ENCODE data around the gene FOXF2. TPM values are rescaled to one million over a fixed set of nuclear protein-coding genes. Genes with fewer than 3 reads are reported as not detected.

The FOXF2 gene
- total RNA-seq, 1 experiment from 2014 or later: 16.4 TPM

- no peak for DNase-seq (ENCODE audit: extremely low read depth, low read depth)
These were observed 49.1 kb downstream of the FOXF2 start for GRCh38 chr6:1438471-1438881.

DNA sequence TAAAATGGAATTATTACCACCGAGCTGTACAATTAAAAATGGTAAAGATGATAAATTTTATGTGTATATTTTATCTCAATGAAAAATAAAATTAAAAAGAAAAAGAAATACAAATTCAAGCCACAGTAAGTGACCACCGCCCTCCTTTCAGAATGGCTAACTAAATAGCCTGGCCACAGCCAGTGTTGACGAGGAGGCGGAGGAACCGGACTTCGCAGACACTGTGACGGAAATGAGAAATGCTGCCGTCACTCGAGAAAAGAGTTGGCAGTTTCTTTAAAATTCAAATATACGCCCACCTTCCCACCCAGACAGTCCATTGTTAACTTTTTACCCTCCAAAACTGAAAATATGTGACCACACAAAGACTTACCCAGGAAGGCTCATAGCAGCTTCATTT lies 50.0 kb downstream of the FOXF2 start:
- DNase-seq (ENCODE audit: extremely low read depth, low read depth): no peak

GRCh38 chr6:1442929-1443328 lies 53.6 kb downstream of the FOXF2 start:
- DNase-seq (ENCODE audit: extremely low read depth, low read depth): no peak

Small RNAs within 50 kb of the gene (small RNA-seq; reads per million reads assigned to genes)
- gene MIR6720: 0 reads per million in 2 experiments

Other genes starting within 250 kb of the FOXF2 start
- 78.5 and 88.4 TPM in 2 replicates for gene FOXQ1, start 77.5 kb upstream of the FOXF2 start, total RNA-seq (2014; rRNA removed; shearing (Covaris generic))
- gene FOXC1, start 220.3 kb downstream of the FOXF2 start, total RNA-seq (2014; rRNA removed; shearing (Covaris generic)): 94.3 and 111 TPM in 2 replicates